H1 (cell line): ENCODE data around the gene SLC39A11. TPM values are rescaled to one million over a fixed set of nuclear protein-coding genes. Genes with fewer than 3 reads are reported as not detected.

Experiments
- CTCF ChIA-PET: fragments of 300-600 bp; sonication (Branson Sonifier 250); formaldehyde crosslinking; loops from one replicate; lab custom pipeline; 2021; ENCODE audit not compliant: partially characterized antibody; lab: Charles Lee
- POLR2A ChIA-PET: fragments of 300-600 bp; sonication (Branson Sonifier 250); formaldehyde crosslinking; loops from one replicate; lab custom pipeline; 2021; ENCODE audit warnings: inconsistent platforms; ENCODE audit not compliant: partially characterized antibody; lab: Charles Lee
- DNase-seq, 2 experiments: peaks; one replicate each; pipeline versions ENCODE4 v3.0.0 to v3.0.0-alpha.2; 2010 to 2022; ENCODE audit warnings: low spot score in 2 of 2, low read depth in 1 of 2, mixed read lengths in 1 of 2
- FAIRE-seq: peaks from 2 replicates; lab custom pipeline; 2011; peaks lifted over from hg19 to GRCh38; lab: Jason Lieb, UNC
- H2AFZ ChIP-seq: 2 replicates; pipeline ENCODE4 v1.8.1; 2012; ENCODE audit warnings: low read length, inconsistent platforms
- H2AK5ac ChIP-seq: 2 replicates; pipeline ENCODE4 v1.6.1; 2013; ENCODE audit warnings: low read depth, low read length
- H2BK120ac ChIP-seq: replicated peaks from 2 replicates; pipeline ENCODE3; 2013; ENCODE audit warnings: low read depth, low read length, inconsistent platforms
- H2BK12ac ChIP-seq: 2 replicates; pipeline ENCODE4 v1.6.1; 2013; ENCODE audit warnings: low read depth, low read length
- H2BK15ac ChIP-seq: 2 replicates; pipeline ENCODE4 v1.6.1; 2013; ENCODE audit warnings: low read length
- H2BK20ac ChIP-seq: 2 replicates; pipeline ENCODE4 v1.6.1; 2013; ENCODE audit warnings: low read length
- H2BK5ac ChIP-seq: 2 replicates; pipeline ENCODE4 v1.6.1; 2013; ENCODE audit warnings: low read depth, low read length
- H3K14ac ChIP-seq: 2 replicates; pipeline ENCODE4 v1.6.1; 2013; ENCODE audit warnings: inconsistent platforms; ENCODE audit not compliant: insufficient read length
- H3K18ac ChIP-seq: 2 replicates; pipeline ENCODE4 v1.6.1; 2013; ENCODE audit warnings: low read length; ENCODE audit errors: extremely low read depth
- H3K23ac ChIP-seq: 2 replicates; pipeline ENCODE4 v1.6.1; 2013; ENCODE audit warnings: inconsistent platforms; ENCODE audit not compliant: insufficient read length
- H3K23me2 ChIP-seq: 2 replicates; pipeline ENCODE4 v1.6.1; 2013; ENCODE audit warnings: low read depth, low read length
- H3K27ac ChIP-seq: 2 replicates; pipeline ENCODE4 v1.6.1; 2011; ENCODE audit warnings: low read depth, low read length, inconsistent platforms
- H3K27me3 ChIP-seq, 4 experiments: replicated peaks in 1 of 4; 1 replicate in 1 of 4; 2 replicates in 3 of 4; pipeline versions ENCODE4 v1.6.1 to v1.8.1; 2011 to 2013; ENCODE audit warnings: low read length in 3 of 4, mild to moderate bottlenecking in 3 of 4, inconsistent platforms in 2 of 4, mixed read lengths in 2 of 4, moderate library complexity in 1 of 4; ENCODE audit not compliant: control insufficient read depth in 3 of 4, insufficient read depth in 3 of 4; ENCODE audit errors: extremely low read depth in 1 of 4
- H3K36me3 ChIP-seq, 4 experiments: 2 replicates each; pipeline versions ENCODE4 v1.6.1 to v1.8.1; 2011 to 2013; ENCODE audit warnings: mild to moderate bottlenecking in 4 of 4, low read length in 3 of 4, moderate library complexity in 2 of 4, control low read depth in 1 of 4, inconsistent platforms in 1 of 4; ENCODE audit not compliant: insufficient read depth in 4 of 4, control insufficient read depth in 2 of 4
- H3K4ac ChIP-seq: replicated peaks from 2 replicates; pipeline ENCODE3; 2013; ENCODE audit warnings: low read length, low read depth, mixed read lengths, inconsistent platforms; ENCODE audit not compliant: insufficient read length
- H3K4me1 ChIP-seq, 4 experiments: replicated peaks in 1 of 4; 1 replicate in 1 of 4; 2 replicates in 3 of 4; pipeline versions ENCODE4 v1.6.1 to v1.8.1; 2011 to 2013; ENCODE audit warnings: low read length in 3 of 4, inconsistent platforms in 2 of 4, mixed read lengths in 1 of 4; ENCODE audit not compliant: insufficient read depth in 4 of 4, control insufficient read depth in 3 of 4
- H3K4me2 ChIP-seq, 2 experiments: 2 replicates each; pipeline versions ENCODE4 v1.6.1 to v1.8.1; 2011 to 2013; ENCODE audit warnings: low read depth in 2 of 2, low read length in 2 of 2, control low read depth in 1 of 2, inconsistent platforms in 1 of 2, mild to moderate bottlenecking in 1 of 2; ENCODE audit not compliant: insufficient read depth in 1 of 2
- H3K4me3 ChIP-seq, 4 experiments: fragments of 200-600, 300-600 bp in 1 of 4; sonication (generic), shearing (Covaris generic), sonication (Bioruptor Twin) in 1 of 4; 2 replicates each; pipeline versions ENCODE4 v1.5.1 to v1.8.1; 2011 to 2016; ENCODE audit warnings: low read length in 4 of 4, low read depth in 3 of 4, control low read depth in 2 of 4, inconsistent platforms in 2 of 4, mild to moderate bottlenecking in 2 of 4, mixed read lengths in 1 of 4, moderate library complexity in 1 of 4; ENCODE audit not compliant: insufficient read depth in 2 of 4; ENCODE audit errors: extremely low read depth in 1 of 4
- H3K56ac ChIP-seq: replicated peaks from 2 replicates; pipeline ENCODE3; 2013; ENCODE audit warnings: low read depth, mild to moderate bottlenecking, mixed read lengths, low read length, inconsistent platforms; ENCODE audit not compliant: insufficient read length
- H3K79me1 ChIP-seq: 2 replicates; pipeline ENCODE4 v1.6.1; 2013; ENCODE audit warnings: low read depth, low read length, control low read depth
- H3K79me2 ChIP-seq, 2 experiments: 2 replicates each; pipeline versions ENCODE4 v1.6.1 to v1.8.1; 2012 to 2013; ENCODE audit warnings: low read length in 2 of 2, mild to moderate bottlenecking in 2 of 2, inconsistent platforms in 1 of 2; ENCODE audit not compliant: insufficient read depth in 2 of 2, control insufficient read depth in 1 of 2
- H3K9ac ChIP-seq, 4 experiments: replicated peaks in 1 of 4; 1 replicate in 1 of 4; 2 replicates in 3 of 4; pipeline versions ENCODE4 v1.6.1 to v1.8.1; 2011 to 2013; ENCODE audit warnings: low read depth in 3 of 4, low read length in 3 of 4, control low read depth in 2 of 4, mild to moderate bottlenecking in 2 of 4, moderate library complexity in 2 of 4, inconsistent platforms in 1 of 4; ENCODE audit errors: extremely low read depth in 1 of 4
- H3K9me3 ChIP-seq, 2 experiments: 2 replicates each; pipeline versions ENCODE4 v1.6.1 to v1.8.1; 2012 to 2013; ENCODE audit warnings: mild to moderate bottlenecking in 2 of 2, moderate library complexity in 2 of 2, control low read depth in 1 of 2, inconsistent platforms in 1 of 2, low read depth in 1 of 2, low read length in 1 of 2, mixed read lengths in 1 of 2; ENCODE audit not compliant: insufficient read depth in 2 of 2
- H4K20me1 ChIP-seq, 2 experiments: replicated peaks in 1 of 2; 2 replicates each; pipeline versions ENCODE3 to v1.8.1; 2011 to 2013; ENCODE audit warnings: inconsistent platforms in 2 of 2, low read length in 2 of 2, mild to moderate bottlenecking in 1 of 2; ENCODE audit not compliant: insufficient read depth in 2 of 2, control insufficient read depth in 1 of 2
- H4K5ac ChIP-seq: 2 replicates; pipeline ENCODE4 v1.6.1; 2013; ENCODE audit warnings: low read length, low read depth, mixed read lengths, inconsistent platforms; ENCODE audit not compliant: insufficient read length
- H4K8ac ChIP-seq: 2 replicates; pipeline ENCODE4 v1.8.0; 2013; ENCODE audit warnings: mild to moderate bottlenecking, moderate library complexity, low read length, inconsistent platforms; ENCODE audit not compliant: insufficient read depth; ENCODE audit errors: extremely low read depth
- H4K91ac ChIP-seq: replicated peaks from 2 replicates; pipeline ENCODE3; 2013; ENCODE audit warnings: low read length, mixed read lengths, inconsistent platforms; ENCODE audit not compliant: insufficient read length
- BRCA1 ChIP-seq: IDR thresholded peaks from 2 replicates; pipeline ENCODE4 v1.6.1; 2012; ENCODE audit warnings: low read depth, low read length, improper control_type of control experiment
- GABPA ChIP-seq: IDR thresholded peaks from 2 replicates; pipeline ENCODE4 v1.6.1; 2011; ENCODE audit warnings: mild to moderate bottlenecking, low read length, moderate library complexity, borderline replicate concordance; ENCODE audit not compliant: insufficient read depth
- HDAC2 ChIP-seq, 2 experiments: fragments of 300-600 bp in 1 of 2; sonication (generic) in 1 of 2; IDR thresholded peaks; 2 replicates each; pipeline ENCODE4 v1.6.1; 2011 to 2012; ENCODE audit warnings: low read depth in 2 of 2, low read length in 2 of 2, mild to moderate bottlenecking in 2 of 2, moderate library complexity in 2 of 2, borderline replicate concordance in 1 of 2, inconsistent platforms in 1 of 2
- KDM4A ChIP-seq: IDR thresholded peaks from one replicate; pipeline ENCODE4 v1.7.1; 2012; ENCODE audit warnings: low read depth, mild to moderate bottlenecking, moderate library complexity, low read length, inconsistent platforms; ENCODE audit not compliant: severe bottlenecking
- POLR2AphosphoS5 ChIP-seq: IDR thresholded peaks from 2 replicates; pipeline ENCODE4 v1.6.1; 2011; ENCODE audit warnings: low read depth, low read length
- RNF2 ChIP-seq: fragments of 200-900, 300-1000 bp; sonication (generic); IDR thresholded peaks from 2 replicates; pipeline ENCODE4 v1.7.1; 2016; ENCODE audit warnings: borderline replicate concordance, low read depth, mild to moderate bottlenecking, antibody characterized with exemption, low read length; ENCODE audit not compliant: poor library complexity, severe bottlenecking; ENCODE audit errors: missing control alignments
- SP1 ChIP-seq: IDR thresholded peaks from 2 replicates; pipeline ENCODE4 v1.6.1; 2011; ENCODE audit warnings: low read depth, low read length
- WGBS, 2 experiments: shearing (Covaris generic) in 1 of 2; methylation state at CpG; one replicate each; pipeline versions ENCODE4 v1.1.6 to v1.1.7; 2013 to 2015; ENCODE audit warnings: low lambda C conversion rate in 2 of 2, mixed read lengths in 2 of 2, inconsistent platforms in 1 of 2, low coverage in 1 of 2, missing lambda C conversion rate in 1 of 2; ENCODE audit not compliant: insufficient replicate concordance in 2 of 2, insufficient coverage in 1 of 2, insufficient read length in 1 of 2; ENCODE audit errors: extremely low coverage in 1 of 2, missing lambda C conversion rate in 1 of 2; 5-methylcytosine and 5-hydroxymethylcytosine counted together
- polyA plus RNA-seq, 7 experiments: library from polyadenylated mRNA; depleted of rRNA in 3 of 7; stranded (reverse) in 5 of 7; unstranded in 2 of 7; fragments of >200 nt in 5 of 7; fragments of 200-250 nt in 2 of 7; gene quantifications; 1 replicate in 5 of 7; 2 replicates in 1 of 7; 4 replicates in 1 of 7; pipeline versions ENCODE4 v1.2.1 to v1.2.3, GENCODE V29; 2011 to 2013; ENCODE audit warnings: missing spikeins in 2 of 7, mixed read lengths in 2 of 7
- total RNA-seq: library from RNA; stranded (reverse); fragmentation: NEBNext Ultra II Directional; extraction: Animal tissue kit (Norgen Biotek cat#: 25700); gene quantifications from 2 replicates; pipeline ENCODE4 v1.2.1, GENCODE V29; 2021

Gene SLC39A11
- total and polyA plus RNA-seq, 2 of the 8 experiments (the other 6 are each of a cell fraction or from before 2014, with no cell fraction given): 12.2 to 19.6 TPM

DNA sequence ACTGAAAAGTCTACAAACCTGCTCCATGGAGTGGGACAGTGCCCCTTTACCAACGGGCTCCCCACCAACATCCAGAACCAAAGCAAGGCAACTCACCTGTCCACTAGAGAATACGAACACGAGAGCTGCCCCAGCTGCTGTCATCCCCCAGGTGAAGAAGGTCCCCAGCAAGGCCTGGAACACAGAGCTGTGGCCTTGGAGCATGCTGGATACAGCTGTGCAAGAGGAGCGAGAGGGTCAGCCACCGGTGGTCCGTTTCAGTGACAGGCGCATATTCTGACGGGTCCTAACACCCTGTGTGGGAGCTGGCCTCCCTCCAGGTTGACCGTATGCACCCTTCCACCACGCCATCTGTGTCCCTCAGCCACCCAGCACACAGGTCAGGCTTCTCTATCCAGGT lies 3.9 kb downstream of the SLC39A11 start:
- H2BK20ac ChIP-seq: no peak overlapping the region
- H2AFZ ChIP-seq: no peak overlapping the region
- H3K27ac ChIP-seq: no peak overlapping the region
- no peaks in the 10 kb centered on the region for H3K27me3 ChIP-seq
- no peaks in the 10 kb centered on the region for H3K9me3 ChIP-seq
- peak overlapping the region; percentile 64 for H3K4ac ChIP-seq
- CTCF ChIA-PET: interaction anchor here (0.6 kb wide), 1 partner anchor 108 kb away, joined by 3 read pairs; no protein-coding TSS in a partner anchor
- WGBS, 2 experiments: 88% methylated on average over 10 of the region's 10 CpGs; no CpG with 5 or more reads in 1 of the 2 experiments
- H4K5ac ChIP-seq: no peak overlapping the region
- POLR2A ChIA-PET: no interaction called here
- no peak for TF ChIP-seq KDM4A
- no peak for TF ChIP-seq SP1
- TF ChIP-seq RNF2: no peak
- TF ChIP-seq HDAC2 (IDR thresholded peaks at IDR 0.05; ENCODE audit: borderline replicate concordance in 1 of 2, low read depth in 2 of 2, low read length in 2 of 2): no peak
- no peak for TF ChIP-seq BRCA1
- no peak for TF ChIP-seq GABPA
- TF ChIP-seq POLR2AphosphoS5: no peak
- no peak overlapping the region for H3K23ac ChIP-seq
- peaks cover 2 to 11% (median 6%) of the 10 kb centered on the region in 4 experiments for H3K36me3 ChIP-seq
- no peak overlapping the region for H4K8ac ChIP-seq
- DNase-seq (no peak), FAIRE-seq (no peak)
- H3K79me1 ChIP-seq: no peaks in the 10 kb centered on the region
- no peak overlapping the region for H2BK5ac ChIP-seq
- H4K91ac ChIP-seq: no peak overlapping the region
- no peak overlapping the region for H3K4me3 ChIP-seq
- no peak overlapping the region for H3K18ac ChIP-seq
- H2BK15ac ChIP-seq: no peak overlapping the region
- H3K9ac ChIP-seq: no peak overlapping the region
- peaks cover 7 to 9% (median 8%) of the 10 kb centered on the region in 4 experiments for H3K4me1 ChIP-seq
- no peak overlapping the region for H3K56ac ChIP-seq
- H4K20me1 ChIP-seq: no peaks in the 10 kb centered on the region
- no peak overlapping the region for H2BK120ac ChIP-seq
- no peak overlapping the region for H3K14ac ChIP-seq
- no peak overlapping the region for H2AK5ac ChIP-seq
- no peak overlapping the region for H3K4me2 ChIP-seq
- H2BK12ac ChIP-seq: no peak overlapping the region
- peaks cover 0 to 4% of the 10 kb centered on the region in 2 experiments; a peak in 1 of 4 replicates for H3K79me2 ChIP-seq
- H3K23me2 ChIP-seq: peaks cover 8% of the 10 kb centered on the region
